Glomerular visceral epithelial cell (primary cell): ENCODE data around the gene IGFN1.

Source experiments
- DNase-seq: peaks from one replicate; pipeline ENCODE4 v3.0.0-alpha.2; 2016; ENCODE audit errors: extremely low spot score

The IGFN1 gene

DNA sequence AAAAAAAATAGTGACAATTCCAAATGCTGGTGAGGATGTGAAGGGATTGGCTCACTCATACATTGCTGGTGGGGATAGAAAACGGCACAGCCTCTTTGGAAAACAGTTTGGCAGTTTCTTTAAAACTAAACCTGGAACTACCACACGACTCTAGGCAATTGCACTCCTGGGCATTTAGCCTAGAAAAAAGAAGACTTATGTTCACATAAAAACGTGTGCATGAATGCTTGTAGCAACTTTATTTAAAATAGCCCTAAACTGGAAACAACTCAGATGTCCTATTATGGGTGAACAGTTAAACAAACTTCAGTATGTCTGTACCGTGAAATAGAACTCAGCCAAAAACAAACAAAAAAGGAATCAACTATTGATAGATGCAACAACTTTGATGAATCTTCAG, 26.9 kb upstream of the IGFN1 start:
- DNase-seq = no peak

DNA sequence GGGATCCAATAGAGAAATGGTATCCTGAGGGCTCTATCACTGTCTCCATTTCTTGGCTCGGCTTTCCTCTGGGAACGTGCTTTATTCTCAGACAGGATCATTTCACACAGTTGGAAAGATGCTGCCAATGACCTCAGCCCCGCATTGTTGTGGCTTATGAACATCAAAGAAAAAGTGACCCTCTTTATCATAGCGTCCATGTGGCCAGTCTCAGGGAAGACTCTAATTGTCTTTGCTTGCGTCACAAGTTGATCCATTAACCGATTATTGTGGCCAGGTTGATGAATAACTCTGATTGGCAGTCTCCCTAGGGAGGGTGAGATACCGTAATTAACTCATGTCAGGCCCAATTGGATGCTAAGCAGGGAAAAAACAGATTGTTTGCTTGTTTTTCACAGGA, 26.0 kb upstream of the IGFN1 start:
- peak; percentile 72 for DNase-seq

DNA sequence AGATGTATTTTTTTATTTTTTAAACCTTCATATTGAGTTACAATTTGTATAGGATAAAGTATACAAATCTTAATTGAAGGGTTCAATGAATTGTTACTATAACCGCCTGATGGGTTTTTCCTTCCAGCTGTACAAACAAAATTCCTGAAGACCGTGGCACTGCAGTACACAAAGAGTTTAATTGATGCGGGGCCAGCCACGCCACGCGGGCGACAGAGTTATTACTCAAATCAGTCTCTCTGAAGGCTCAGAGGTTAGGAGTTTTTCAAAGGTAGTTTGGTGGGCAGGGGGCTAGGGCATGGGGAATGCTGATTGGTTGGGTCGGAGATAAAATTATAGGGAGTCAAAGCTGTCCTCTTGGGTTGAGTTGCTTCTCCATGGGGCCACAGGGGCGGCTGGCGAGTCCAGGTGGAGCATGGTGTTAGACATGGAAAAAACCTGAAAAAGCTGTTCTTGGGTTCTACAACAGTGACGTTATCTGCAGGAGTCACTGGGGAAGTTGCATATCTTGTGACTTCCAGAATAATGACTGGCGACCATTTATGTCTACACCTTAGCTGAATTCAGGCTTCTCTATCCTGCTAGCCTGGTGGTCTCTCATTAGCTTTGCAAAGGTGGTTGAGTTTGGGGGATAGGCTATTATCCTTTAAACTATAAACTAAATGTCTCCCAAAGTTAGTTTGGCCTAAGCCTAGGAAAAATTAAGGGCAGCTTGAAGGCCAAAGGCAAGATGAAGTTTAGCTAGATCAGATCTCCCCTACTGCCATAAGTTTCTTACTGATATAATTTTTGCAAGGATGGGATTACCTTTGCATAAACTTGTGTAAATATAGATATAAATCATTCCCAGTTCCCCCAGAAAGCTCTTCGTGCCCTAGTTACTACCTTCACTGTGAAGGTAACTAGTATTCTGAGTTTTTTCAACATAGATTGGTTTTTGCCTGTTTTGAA, 23.3 kb upstream of the IGFN1 start:
- no peak for DNase-seq

DNA sequence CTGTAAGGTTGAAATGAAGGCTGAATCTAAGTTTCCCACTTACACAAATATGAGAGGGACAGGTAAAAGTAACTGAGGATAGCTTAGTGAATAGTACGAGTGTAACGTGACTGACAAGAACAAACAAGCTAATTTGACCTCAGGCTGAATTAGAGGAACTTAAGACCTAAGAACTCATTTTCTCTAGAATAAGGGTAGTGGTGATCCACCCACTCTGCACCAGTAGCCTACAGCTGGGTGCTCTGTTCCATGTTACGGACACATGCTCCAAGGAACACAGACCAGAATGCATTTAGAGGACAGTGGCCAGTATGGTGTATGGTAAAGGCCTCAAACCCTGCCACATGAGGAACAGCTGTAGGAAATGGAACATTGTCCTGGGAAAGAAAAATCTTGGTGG, 21.4 kb upstream of the IGFN1 start:
- DNase-seq = no peak

DNA sequence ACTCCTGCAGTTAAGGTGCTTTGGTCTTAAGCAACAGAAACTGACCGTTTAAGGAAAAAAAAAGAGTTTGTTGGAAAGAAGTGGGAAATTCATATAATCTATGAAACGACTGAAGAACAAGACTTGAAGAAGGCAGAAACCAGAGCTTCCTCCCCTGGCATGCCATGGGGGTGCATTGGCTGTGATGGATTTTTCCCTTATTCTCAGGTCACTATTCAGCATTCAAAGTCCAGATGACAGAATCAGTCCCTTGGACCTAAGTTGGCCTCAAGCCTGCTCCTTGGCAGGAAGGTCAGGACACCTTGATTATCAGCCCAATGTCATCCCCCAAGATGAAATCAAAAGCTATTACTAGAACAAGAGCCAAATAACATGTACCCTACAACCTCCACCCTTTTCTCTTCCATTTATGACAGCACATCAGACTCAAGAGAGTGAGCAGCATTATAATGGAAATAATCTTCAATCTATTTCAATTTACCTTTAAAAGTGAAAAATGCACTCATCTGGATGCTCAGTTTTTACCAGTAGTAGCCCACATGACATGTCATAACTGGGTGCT, 20.6 kb upstream of the IGFN1 start:
- DNase-seq = no peak

DNA sequence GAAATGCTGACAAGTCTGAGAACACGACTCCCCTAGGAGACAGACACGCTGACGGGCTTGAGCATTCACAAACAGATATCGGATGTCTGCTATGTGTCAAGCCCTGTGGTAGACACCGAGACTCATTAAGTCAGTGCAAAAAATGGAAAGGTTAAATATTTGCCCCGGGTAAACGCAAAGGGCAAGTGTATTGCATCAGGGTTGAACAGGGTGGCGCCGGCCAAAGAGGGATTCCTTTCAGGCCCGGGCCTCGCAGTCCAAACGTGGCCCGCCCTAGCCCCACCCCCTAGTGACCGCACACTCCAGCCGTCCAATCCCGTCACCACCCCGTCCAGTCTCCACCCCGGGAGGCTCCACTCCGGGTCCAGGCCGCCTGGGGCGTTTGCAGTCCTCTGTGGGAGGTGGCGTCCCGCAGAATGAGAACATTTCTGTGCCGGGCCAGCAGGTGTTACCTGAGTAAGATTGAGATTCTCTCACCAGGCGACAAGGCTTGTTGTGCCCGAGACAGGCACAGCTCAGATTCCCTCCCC, 20.0 kb upstream of the IGFN1 start:
- DNase-seq = peak; percentile 94

DNA sequence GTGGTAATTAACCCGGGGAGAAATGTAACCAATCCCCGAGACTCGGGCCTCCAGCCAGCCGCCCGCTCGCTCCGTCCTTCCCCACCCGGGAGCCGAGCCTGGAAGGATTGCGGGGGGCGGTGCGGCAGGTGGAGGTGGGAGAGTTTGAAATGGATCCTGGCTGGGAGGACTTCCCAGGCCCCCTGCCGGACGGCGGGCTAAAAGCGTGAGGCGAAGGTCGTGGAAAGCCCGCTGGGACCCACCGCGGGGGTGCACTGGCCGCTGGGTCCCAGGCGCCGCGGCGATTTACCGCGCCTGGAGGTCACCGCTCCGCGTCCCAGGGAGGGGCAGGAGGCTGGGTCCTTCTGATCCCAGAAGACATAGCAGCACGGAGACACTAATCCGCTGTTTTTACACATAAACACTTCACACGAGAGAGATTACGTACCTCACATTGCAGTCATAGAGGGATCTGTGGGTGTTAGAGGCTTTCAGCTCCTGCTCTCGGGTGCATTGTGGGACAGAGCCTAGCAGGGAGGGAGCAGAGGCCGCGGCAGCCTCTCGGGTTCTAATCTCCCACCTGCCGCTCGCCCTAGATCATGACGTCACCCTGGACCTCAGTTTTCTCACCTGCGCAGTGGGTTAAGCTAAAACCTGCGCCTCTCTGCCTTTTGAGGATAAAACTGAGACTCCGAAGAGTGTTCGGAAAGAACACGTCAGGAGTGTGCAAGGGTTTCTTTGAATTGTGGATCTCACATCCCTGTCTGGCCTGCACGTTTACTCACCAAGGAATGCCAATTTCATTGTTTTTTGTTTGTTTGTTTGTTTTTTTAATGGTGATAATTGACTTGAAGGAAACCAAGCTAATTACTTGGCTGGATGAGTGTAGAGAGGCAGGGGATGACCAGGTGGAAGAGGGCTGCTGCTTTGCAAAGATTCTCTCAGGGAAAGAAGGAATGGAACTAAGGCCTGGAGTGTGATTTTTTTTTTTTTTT, 19.3 kb upstream of the IGFN1 start:
- no peak for DNase-seq

DNA sequence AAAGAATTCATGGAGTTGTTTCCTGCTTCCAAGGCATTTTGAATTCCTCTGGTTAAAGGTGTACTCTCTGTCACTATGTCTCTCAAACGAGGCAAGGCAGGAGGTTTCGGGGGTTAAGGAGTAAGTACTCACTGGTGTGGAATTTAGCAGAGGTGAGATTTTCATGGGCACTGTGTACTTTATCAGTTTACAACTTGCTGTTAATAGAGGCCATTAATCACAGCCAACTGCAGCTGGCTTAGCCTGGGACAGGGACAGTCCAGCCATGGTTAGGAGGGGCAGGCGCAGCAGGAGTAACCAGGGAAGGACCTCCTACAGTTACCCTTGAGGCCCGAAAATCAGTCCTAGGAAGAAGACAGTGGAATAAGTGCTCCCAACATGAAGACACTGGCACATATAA, 18.3 kb upstream of the IGFN1 start:
- no peak for DNase-seq

DNA sequence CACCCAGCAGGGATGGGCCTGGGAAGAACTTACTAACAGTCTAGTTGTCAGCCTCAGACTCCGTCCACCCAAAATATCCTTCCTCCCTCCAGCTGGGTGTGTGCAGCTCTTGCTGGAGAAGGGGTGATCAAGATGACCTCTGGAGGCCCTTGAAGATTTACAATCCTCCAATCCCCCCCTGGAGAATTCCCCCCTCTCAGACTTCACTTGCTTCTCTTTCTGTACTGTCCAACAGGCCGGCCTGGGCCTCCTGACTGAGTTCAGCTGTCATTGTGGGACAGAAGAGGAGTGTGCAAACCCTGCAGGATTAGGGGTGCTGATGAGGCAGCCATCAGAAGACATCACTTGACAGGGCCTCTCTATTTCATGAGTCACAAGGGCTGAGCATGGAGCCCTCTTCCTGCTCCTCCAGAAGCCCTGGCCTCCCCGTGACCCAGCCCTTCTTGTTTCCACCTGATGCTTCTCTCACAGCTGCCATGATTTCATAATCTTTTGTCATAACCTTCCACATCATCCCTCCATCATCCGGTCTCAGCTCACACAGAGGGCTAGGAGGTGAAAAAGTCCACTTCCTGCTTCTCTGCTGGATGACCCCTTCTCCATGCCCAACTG, 17.5 kb upstream of the IGFN1 start:
- peak; percentile 29 for DNase-seq

DNA sequence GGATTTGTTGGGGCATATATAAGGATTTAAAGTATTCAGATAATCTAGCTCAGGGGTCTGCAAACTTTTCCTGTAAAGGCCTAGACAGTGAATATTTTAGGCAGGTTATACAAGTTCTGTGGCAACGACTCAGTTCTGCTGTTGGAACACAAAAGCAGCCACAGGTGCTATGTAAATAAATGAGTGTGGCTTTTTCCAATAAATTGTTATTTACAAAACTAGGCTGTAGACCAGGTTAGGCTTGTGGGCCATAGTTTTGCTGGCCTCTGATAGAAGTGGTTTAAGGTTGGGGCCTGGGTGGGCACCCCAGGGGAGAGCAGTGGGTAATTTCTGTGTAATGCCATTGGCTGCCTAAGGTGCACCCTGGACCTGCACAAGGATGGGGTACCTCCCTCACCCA, 16.9 kb upstream of the IGFN1 start:
- no peak for DNase-seq

DNA sequence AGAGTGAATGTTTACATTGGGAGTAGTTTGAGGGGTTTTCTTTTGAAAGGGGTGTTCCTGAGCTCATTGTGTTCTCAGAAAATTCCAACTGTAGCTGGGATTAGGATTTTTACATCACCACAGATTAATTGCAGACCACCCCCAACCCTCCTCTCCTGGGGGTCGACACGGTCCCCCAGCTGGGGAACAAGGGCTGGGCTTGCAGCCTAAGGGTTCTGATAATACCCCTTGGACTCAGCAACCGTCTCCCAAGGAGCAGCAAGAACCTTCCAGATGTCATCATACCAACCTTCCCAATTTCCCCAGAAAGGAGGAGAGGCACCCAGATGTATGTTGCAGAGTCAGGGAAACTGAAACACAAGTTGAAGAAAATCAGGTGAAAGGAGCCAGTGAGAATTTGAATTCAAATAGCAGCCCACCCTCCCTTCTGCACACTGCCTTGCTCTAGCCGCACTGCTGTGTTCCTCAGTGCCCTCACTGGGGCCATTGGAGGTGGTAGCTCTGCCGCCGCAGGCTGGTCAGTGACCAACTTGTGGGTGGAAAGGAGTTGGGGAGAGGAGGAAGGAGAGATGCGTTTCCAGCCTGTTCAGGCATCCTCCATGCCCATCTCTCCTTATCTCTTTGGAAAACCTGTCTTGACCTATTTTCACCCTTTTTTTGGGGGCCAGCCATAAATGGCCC, 14.7 kb upstream of the IGFN1 start:
- DNase-seq = no peak

DNA sequence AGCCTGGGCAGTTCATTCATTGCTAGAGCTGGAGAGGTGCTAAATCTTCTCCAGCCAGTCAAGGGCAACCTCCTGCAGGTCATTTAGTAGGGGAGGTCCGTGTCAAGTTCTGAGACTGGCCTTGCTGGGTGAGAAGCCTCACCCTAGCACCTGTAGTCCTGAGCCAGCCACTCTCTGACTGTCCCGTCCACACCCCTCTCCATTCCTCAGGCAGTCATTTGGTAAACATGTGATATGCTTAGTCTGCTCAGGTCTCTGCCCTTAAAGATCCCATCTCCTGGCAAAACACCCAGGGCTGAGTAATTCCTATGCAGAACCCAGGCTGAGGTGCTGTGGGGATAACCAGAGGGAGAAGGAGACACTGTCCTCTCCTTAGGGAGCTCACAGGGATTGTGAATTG, 13.7 kb upstream of the IGFN1 start:
- DNase-seq = peak; percentile 21

DNA sequence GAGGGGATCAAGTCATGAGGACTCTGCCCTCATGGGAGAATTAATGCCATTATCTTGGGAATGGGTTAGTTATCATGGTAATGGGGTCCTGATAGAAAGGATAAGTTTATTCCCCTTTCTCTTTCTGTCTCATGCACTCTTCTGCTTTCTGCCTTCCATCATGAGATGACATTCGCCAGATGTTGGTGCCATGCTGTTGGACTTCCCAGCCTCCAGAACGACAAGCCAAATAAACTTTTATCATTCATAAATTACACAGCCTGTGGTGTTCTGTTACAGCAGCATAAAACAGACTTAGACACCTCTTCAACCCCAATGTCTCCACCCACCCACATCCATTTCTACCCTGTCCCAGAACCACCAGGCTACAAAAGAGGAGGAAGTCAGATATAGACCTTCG, 11.9 kb upstream of the IGFN1 start:
- no peak for DNase-seq

DNA sequence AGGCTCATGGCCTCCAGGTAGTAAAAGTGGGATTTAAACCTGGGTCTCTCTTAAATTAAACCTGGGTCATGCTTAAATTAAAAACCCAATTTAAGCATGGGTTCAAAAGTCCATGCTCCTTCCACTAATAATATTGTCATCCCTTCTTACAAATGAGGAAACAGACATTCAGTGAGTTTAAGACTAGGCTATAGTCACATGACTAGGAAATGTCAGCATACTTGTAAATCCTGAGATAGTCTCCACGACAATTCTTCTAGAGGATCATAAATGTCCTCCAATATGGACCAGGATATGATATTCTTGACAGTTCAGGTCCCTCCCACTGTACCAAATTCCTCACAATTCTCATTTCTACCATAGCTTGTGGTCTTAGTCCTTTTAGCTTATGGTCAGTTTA, 10.5 kb upstream of the IGFN1 start:
- DNase-seq = no peak

DNA sequence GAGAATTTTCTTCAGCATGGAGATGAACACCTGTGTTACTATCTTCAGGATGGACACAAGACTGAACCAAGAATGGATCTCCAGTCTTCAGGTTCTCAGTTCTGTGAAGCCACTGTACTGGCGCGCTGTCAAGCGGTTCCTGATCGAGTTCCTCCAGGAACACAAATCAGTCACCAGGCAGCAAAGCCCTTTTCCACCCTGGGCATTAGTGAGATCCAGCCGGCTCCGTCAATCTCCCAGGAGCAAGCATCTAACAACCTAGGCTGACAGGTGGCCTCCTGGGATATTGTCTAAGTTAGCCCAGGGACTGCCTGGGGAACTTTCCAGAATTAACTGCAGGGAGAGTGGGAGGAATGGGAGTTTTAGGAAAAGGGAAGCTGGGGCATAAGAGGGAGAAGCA, 9.7 kb upstream of the IGFN1 start:
- no peak for DNase-seq

DNA sequence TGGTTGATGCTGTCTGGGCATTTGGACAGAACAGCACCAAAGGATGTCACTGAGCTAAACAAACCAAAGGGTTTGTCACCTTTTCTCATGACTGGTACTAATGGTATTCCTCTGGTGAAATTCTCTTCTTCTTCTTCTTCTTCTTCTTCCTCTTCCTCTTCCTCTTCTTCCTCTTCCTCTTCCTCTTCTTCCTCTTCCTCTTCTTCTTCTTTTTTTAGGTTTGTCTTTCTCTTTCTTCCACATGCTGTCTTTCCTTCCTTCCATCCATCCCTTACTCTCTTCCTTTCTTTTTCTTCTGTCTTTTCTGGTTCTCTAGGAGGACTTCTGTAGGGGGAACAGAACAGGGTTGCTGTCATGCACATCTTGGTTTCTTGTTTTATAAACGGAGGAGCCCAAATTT, 9.3 kb upstream of the IGFN1 start:
- DNase-seq = no peak

DNA sequence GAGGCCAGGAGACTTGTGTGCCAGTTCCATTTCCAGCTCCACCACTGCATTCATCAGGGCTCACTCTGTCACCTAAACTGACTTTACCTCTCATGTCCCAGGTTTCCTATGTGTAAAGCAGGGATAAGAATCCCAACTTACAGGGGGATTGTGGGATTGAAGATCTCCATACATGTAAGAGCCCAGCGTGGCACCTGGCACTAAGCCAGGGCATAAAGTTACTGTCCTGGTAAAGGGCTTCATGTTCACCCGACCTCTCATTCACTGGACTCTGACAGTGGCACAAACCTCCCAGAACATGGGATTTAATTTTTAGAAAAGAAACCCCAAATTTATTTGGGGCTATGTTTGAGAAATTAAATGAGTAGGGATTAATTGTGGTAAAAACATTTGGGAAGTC, 8.9 kb upstream of the IGFN1 start:
- DNase-seq = no peak

DNA sequence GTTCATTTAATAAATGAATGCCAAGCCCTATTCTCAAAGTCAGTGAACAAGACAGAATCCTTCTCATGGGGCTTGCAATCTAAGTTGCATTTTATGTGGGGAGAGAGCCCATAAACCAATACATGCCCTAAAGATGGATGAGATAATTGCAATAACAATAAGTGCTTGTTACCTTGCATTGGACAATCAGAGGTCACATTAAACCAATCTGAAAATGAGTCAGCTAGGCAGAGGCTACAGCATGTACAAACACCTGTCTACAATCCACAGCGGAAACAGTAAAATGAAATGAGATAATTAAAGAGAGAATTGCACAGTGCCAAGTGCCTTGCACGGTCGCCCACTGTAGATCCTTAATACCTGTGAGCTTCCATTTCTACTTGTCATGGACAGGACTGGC, 7.4 kb upstream of the IGFN1 start:
- DNase-seq = no peak

DNA sequence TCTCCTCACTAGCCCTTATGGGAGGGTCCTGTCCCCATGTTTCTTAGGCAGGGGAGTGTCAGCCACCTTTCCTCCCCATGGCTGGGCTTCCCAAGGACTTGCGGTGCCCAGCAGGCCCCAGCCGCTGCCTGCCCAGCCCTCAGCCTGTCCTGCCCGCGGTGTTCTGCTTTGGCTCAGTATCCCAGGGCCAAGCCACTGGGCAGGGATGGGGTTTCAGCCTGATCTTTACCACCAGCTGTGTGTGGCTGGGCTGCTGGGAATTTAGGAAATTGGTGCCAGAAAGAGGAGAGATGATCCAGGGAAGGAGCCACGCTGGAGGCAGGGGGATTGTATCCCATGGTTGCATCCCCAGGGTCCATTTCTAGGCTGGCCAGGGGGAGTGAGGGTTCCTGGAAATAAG, 6.9 kb upstream of the IGFN1 start:
- no peak for DNase-seq

DNA sequence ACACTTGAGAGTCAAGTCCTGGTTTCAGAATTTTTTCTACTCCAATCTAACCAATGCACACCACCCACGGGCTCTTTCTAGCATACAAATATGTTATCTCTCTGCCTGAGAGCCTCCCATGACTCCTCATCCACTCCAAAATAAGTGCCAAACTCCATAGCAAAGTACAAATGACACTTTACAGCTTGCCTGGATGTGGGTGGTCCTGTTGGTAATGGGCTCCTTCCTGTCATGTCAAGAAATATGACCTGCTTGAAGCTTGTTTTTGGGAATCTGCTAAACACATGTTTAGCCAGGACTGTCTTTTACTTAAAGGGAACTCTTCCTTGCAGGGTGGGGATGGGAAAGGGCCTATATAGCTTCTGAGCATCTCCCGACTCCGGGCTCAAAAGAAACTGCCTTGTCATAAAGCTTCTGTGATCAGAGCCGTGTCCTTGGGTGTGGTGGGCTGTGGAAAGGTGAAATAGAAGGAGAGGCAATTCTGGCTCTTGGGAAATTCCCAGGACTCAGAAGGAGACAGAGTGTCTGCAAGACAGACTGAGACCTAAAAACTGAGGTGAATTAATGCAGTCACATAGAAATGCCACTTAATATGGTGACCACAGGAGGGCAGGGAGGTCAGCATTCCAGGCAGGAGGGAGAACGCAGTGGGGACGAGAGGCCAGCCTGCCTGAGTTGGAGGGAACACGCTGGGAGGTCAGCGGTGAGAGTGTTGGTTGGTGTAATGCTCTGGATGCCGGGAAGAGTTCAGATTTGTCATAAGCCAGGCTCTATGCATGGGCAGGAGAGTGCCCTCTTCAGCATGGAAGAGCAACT, 6.1 kb upstream of the IGFN1 start:
- peak; percentile 94 for DNase-seq
